Peyer's patch (tissue), 4 donors: ENCODE results near the gene PTGR3. TPM values are rescaled to one million over a fixed set of nuclear protein-coding genes. Genes with fewer than 3 reads are reported as not detected.

ENCODE experiments used
- DNase-seq, 3 donors: peaks; one replicate each; pipeline ENCODE4 v3.0.0-alpha.2; 2017 to 2019
- H3K27ac ChIP-seq, 4 donors: fragments of 200-600 bp; sonication (generic); one replicate each; pipeline ENCODE4 v1.5.1; 2016 to 2019
- H3K27me3 ChIP-seq, 2 donors: fragments of 200-600 bp; sonication (generic); one replicate each; pipeline ENCODE4 v1.5.1; 2019
- H3K36me3 ChIP-seq, 3 donors: fragments of 200-600 bp; sonication (generic); one replicate each; pipeline ENCODE4 v1.5.1; 2016 to 2019
- H3K4me1 ChIP-seq, 4 donors: fragments of 200-600 bp; sonication (generic); one replicate each; pipeline ENCODE4 v1.5.1; 2016 to 2019
- H3K4me3 ChIP-seq, 4 donors: fragments of 200-600 bp; sonication (generic); 1 replicate in 3 of 4; 2 replicates in 1 of 4; pipeline ENCODE4 v1.5.1; 2016 to 2019; ENCODE audit warnings: mild to moderate bottlenecking in 1 of 4
- H3K9me3 ChIP-seq, 4 donors: fragments of 200-600 bp; sonication (generic); one replicate each; pipeline ENCODE4 v1.5.1; 2016 to 2019; ENCODE audit warnings: mild to moderate bottlenecking in 1 of 4
- CTCF ChIP-seq, 6 experiments: fragments of 450-650 bp in 4 of 6; fragments of 200-600 bp in 2 of 6; sonication (generic) in 1 of 6; IDR thresholded peaks; one replicate each; pipeline ENCODE4 v1.5.1; 2017 to 2019; ENCODE audit warnings: antibody characterized with exemption in 6 of 6, mild to moderate bottlenecking in 3 of 6, moderate library complexity in 1 of 6
- POLR2A ChIP-seq, 2 donors: fragments of 450-650 bp; IDR thresholded peaks; one replicate each; pipeline ENCODE4 v1.5.1; 2017; ENCODE audit warnings: antibody characterized with exemption in 2 of 2, mild to moderate bottlenecking in 2 of 2, moderate library complexity in 2 of 2
- total RNA-seq, 4 donors: library from RNA; depleted of rRNA; stranded (reverse); fragments of >200 nt; gene quantifications; one replicate each; pipeline ENCODE4 v1.1.0, GENCODE V29; 2016

Gene PTGR3
- total RNA-seq, 4 donors from 2014 or later = 19.6 to 24.1 (median 20.8) TPM

- Histone ChIP-seq H3K27me3 (no peaks in the 10 kb centered on the region), H3K36me3 (no peaks in the 10 kb centered on the region), H3K4me1 (no peaks in the 10 kb centered on the region), H3K9me3 (no peaks in the 10 kb centered on the region), H3K27ac (no peak overlapping the region), H3K4me3 (no peak overlapping the region)
- DNase-seq = no peak
- TF ChIP-seq CTCF (IDR thresholded peaks at IDR 0.05) = no peak
- TF ChIP-seq POLR2A (IDR thresholded peaks at IDR 0.05) = no peak
These were observed 49.8 kb downstream of the PTGR3 start for GRCh38 chr18:75159238-75159518.

Other genes starting within 250 kb of the PTGR3 start
- gene TSHZ1, start 1.7 kb upstream of the PTGR3 start, total RNA-seq = 10 to 100 TPM; 12.4 to 34.8 (median 28.4) TPM
- gene SMIM21, start 218.6 kb upstream of the PTGR3 start, total RNA-seq = not detected